T-helper 9 cell (primary cell): ENCODE results near the gene KIF26B.

Experiments
- DNase-seq: peaks from one replicate; pipeline ENCODE4 v3.0.0-alpha.2; 2020

Gene KIF26B

GRCh38 chr1:245363461-245364200, 208.8 kb downstream of the KIF26B start:
- DNase-seq = no peak

GRCh38 chr1:245365095-245366020, 210.6 kb downstream of the KIF26B start:
- DNase-seq = no peak

GRCh38 chr1:245366886-245367285, 212.1 kb downstream of the KIF26B start:
- DNase-seq = no peak

DNA sequence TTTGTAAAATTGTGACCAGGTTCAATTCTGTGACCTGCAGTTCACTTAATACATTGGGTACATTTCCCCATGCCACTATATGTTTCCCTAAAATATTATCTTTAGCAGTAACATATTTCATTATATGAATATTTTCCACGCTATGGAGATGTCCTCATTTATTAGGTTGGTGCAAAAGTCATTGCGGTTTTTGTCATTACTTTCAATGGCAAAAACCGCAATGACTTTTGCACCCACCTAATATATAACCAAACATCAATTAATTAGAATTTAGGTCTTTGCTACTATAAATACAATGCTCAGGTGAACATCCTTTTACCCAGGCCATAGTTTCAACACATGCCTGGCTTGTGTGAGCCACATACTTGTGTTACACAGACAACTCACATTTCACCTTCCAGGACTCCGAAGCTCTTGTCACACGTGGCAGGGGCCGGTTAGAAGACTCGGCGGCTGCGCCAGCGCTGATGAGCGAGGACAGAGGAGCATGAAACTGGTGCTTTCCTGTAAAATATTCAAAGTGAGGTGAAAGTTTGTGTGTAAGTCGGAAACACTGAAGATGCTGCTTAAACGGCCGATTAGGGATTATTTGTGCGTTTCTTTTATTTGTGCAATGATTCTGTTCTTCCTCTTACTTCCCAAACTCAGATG, 215.5 kb downstream of the KIF26B start:
- DNase-seq = no peak

GRCh38 chr1:245370905-245371581, 216.3 kb downstream of the KIF26B start:
- no peak for DNase-seq

GRCh38 chr1:245373131-245373530, 218.3 kb downstream of the KIF26B start:
- no peak for DNase-seq

DNA sequence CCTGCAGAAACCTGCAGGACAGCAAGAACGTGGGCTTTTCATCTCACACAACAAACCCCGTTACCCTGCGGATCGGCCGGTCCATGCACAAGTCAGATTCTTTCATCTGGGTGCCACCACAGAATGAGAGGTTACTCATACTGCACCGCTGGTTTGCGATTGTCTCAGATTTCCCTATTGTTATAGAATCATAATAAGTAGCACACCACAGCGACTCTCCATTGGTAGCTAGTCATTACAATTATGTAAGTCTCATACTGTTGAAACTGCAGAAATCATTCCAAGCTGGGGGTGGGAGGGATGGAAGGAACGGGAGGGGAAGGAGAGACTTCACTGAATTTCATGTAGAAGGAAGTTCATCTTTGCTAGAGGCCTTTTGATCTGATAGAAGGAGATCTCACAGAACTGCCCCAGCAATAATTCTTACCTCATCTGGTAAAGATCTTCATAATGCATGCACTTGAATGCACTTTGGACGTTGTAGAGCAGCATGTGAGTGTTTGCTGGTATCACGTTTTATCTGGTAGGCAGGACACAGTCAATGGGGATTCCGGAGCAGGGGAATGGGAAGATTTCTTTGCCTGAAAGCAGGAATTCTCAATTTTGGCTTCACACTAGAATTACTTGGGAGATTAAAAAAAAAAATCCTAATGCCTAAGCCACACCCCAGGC, 221.1 kb downstream of the KIF26B start:
- no peak for DNase-seq

DNA sequence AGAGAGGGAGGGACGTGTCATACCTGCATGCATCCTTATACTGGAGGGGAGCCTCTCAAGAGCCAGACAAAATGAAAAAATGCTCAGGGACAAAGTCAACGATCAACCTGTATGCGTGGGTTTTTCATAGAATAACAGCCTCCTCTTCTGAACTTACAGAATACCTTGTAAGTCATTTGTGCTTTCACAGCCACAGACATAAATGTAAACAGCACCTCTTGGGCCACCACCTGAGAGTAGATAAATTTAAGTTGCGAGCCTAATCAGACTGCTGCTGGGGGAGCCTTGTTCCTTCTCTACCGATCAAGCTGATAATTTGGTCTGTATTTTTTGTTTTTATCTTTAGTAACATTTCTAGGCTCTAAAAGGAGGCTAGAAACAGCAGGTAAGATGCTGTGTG, 223.1 kb downstream of the KIF26B start:
- DNase-seq = no peak

DNA sequence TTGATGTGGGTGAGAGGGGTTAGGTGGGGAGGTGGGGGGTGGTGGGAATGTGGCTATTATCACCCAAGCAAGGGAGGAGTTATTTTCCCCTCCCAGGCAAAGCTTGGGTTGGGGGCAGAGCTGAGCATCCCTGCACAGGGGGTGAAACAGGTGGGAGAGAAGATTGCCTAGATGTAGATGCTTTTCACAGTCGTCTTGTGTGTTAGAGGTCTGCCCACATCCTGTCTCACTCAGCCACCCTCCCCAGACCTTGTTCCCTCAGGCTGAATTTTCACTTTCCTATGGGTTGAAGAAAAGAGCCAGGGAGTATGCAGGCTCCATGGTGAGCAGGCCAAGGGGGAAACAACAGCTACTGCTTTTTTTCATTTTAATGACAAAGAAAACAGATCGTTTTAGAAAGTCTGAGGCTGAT, 223.5 kb downstream of the KIF26B start:
- no peak for DNase-seq

DNA sequence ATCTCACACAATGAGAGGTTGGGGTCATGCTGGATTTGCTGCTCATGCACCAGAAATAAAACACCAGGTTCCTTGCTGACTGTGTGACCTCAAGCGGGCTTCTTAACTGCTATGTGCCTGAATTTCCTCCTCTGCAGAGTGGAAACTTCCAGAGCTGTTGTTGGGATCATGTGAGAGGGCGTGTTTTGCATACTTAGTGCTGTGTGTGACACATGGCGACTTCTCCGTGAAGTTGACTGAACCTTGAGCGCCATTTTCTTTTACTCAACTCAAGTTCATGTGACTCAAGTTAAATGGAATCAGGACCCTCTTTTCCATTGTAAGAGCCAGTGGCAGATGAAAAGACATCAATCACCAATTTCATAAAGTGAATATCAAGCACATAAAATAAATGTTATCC, 224.0 kb downstream of the KIF26B start:
- DNase-seq = no peak

- no peak for DNase-seq
Measured at GRCh38 chr1:245380790-245381535, 226.2 kb downstream of the KIF26B start.

GRCh38 chr1:245382981-245383380, 228.2 kb downstream of the KIF26B start:
- no peak for DNase-seq

GRCh38 chr1:245383396-245384330, 228.9 kb downstream of the KIF26B start:
- DNase-seq = no peak

- no peak for DNase-seq
Measured at GRCh38 chr1:245386297-245386971, 231.6 kb downstream of the KIF26B start.

- DNase-seq = no peak
Measured at GRCh38 chr1:245388687-245389086, 233.9 kb downstream of the KIF26B start.

GRCh38 chr1:245389873-245390272, 235.1 kb downstream of the KIF26B start:
- no peak for DNase-seq

- no peak for DNase-seq
Measured at GRCh38 chr1:245390975-245391374, 236.2 kb downstream of the KIF26B start.

DNA sequence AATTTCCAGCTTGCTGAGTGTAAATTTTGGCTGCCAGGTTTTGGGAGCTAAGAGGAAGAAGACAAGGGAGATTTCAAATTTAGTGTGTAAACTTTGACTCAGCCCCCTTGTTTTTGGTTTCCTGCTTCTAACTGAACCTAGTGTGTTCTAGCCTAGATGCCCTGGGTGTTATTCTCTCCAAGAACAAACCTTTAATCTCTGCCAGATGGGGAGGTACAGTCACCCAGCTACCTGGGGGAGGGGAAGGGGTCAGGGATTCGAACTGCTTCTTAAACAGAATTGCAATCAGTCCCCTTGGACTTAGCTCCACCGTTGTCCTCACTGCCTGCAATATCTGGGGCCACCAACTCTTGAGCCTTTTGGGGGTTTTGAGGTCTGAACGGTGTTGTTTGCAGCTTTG, 238.9 kb downstream of the KIF26B start:
- no peak for DNase-seq

- DNase-seq = no peak
Measured at GRCh38 chr1:245395680-245396079, 240.9 kb downstream of the KIF26B start.

DNA sequence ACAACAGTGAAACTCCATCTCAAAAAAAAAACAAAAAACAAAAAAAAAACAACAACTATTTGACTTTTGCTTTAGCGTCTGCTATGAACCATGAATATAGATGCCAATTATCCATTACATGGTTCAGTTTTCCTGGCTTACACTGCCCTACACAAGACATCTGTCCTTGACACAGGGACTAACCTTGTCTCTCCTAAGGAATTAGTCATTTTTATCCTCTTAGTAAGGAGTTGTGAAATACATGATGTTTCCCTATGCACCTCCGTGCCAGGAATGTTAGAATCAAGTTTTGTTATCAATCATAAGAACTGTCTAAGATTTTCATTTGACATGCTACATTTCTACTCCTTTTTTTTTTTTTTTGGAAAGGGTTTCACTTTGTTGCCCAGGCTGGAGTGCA, 241.8 kb downstream of the KIF26B start:
- no peak for DNase-seq
